GM12865 (cell line): Measurements from ENCODE around the gene MUC6.

ENCODE experiments used
- DNase-seq: peaks from one replicate; pipeline ENCODE4 v3.0.0; 2010; ENCODE audit warnings: low read depth
- H3K4me3 ChIP-seq: 2 replicates; pipeline ENCODE4 v1.5.1; 2011; ENCODE audit warnings: mild to moderate bottlenecking, low read depth, low read length, control low read depth
- CTCF ChIP-seq: IDR thresholded peaks from 2 replicates; pipeline ENCODE4 v1.5.1; 2011; ENCODE audit warnings: low read length, control low read depth, low read depth, inconsistent platforms; ENCODE audit not compliant: insufficient read depth; ENCODE audit errors: missing control alignments

Gene MUC6

DNA sequence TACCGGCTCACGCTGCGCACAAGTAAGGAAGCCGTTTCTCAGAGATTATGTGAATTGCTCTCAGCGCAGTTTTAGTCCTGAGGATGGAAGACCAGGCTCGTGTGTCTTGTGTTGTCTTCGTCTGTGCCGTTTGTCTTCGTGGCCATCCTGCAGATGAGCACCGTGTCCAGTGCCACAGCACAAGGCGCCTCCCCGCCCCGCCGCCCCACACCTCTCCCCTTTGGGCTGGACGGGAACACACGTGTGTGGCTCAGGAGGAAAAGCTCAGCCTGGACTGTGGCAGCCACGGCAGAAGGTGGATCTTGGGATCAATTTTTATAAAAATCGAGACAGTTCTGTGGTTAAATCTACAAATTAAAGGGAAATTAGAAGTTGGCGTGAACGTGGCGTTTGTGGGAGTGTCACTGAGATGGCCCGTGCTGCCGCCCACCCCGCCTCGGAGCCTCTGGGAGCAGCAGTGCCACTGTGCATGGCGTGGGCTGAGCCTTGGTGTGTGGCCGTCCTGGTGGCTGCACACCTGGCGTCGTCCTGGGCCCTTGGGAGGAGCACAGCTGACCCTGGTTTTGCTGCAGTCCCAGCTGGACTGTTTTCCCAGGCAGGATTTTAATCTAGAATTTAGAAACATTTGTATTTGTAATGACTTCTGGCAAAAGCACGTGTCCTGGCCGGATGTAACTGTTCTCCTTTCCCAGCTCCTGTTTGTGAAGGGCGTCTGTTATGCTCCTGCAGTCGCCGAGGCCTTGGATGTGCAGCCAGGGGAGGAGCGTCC lies 25.8 kb downstream of the MUC6 start:
- no peak for TF ChIP-seq CTCF
- no peak for DNase-seq
- H3K4me3 ChIP-seq = no peak overlapping the region

- H3K4me3 ChIP-seq = no peak overlapping the region
- no peak for DNase-seq
- TF ChIP-seq CTCF = no peak
Observed at GRCh38 chr11:1009991-1010390, 26.5 kb downstream of the MUC6 start.

GRCh38 chr11:1009371-1009770 lies 27.1 kb downstream of the MUC6 start:
- no peak for TF ChIP-seq CTCF
- DNase-seq = no peak
- no peak overlapping the region for H3K4me3 ChIP-seq

- DNase-seq = no peak
- no peak for TF ChIP-seq CTCF
- H3K4me3 ChIP-seq = no peak overlapping the region
Observed at GRCh38 chr11:1008803-1009145, 27.7 kb downstream of the MUC6 start.

DNA sequence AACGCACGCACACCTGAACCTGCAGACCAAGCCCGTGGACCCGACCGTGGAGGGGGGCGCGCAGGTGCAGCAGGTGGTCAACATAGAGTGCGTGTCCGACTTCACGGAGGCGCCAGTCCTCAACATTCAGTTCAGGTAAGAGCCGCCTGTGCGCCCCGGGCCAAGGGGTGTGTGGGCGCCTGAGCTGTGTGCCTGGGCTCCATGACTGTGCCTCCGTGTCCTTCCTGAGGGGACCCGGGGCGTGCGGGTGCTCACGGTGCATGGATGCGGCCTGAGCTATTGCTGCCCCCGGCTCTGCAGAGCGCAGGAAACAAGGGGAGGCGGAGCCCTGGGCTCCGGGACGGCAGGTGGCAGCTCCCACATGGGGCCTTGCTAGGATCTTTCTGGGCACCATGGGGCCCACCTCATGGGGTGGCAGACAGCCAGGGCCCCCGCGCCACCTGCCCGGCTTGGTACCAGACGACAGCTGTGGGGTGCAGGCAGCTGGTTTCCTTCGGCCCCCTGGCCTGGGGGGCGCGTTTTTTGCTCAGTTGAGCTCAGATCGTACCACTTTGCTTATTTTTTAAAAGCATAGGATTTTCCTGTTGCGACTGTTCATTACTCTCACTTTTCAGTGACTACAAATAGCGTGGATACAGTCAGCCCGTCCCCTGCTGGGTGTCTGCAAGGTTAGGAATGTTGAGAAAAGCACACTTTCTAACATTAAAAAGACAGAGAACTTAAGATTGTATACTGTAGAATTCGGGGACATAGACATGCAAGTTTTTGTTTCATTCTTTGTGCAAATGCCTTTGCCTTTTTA lies 28.3 kb downstream of the MUC6 start:
- TF ChIP-seq CTCF = no peak
- no peak overlapping the region for H3K4me3 ChIP-seq
- no peak for DNase-seq

- DNase-seq = no peak
- no peak overlapping the region for H3K4me3 ChIP-seq
- no peak for TF ChIP-seq CTCF
Observed at GRCh38 chr11:1007279-1007678, 29.2 kb downstream of the MUC6 start.
